Umbilical cord (tissue), 2 donors: ENCODE data around the gene NRP1. TPM values are rescaled to one million over a fixed set of nuclear protein-coding genes. Genes with fewer than 3 reads are reported as not detected.
"Not testable (repeated sequence)": the region's sequence is repeated elsewhere in the genome, so short reads cannot be mapped to it uniquely, and the experiment has no call there.

ENCODE experiments used
- DNase-seq: peaks from one replicate; pipeline ENCODE4 v3.0.0-alpha.2; 2015; ENCODE audit warnings: low spot score
- total RNA-seq: library from RNA; depleted of rRNA; stranded (reverse); fragments of >200 nt; gene quantifications from one replicate; pipeline ENCODE4 v1.2.3, GENCODE V29; 2014; ENCODE audit warnings: low replicate concordance; ENCODE audit not compliant: insufficient read depth

The NRP1 gene
- total RNA-seq, 1 donor from 2014 or later: 73.7 TPM

DNA sequence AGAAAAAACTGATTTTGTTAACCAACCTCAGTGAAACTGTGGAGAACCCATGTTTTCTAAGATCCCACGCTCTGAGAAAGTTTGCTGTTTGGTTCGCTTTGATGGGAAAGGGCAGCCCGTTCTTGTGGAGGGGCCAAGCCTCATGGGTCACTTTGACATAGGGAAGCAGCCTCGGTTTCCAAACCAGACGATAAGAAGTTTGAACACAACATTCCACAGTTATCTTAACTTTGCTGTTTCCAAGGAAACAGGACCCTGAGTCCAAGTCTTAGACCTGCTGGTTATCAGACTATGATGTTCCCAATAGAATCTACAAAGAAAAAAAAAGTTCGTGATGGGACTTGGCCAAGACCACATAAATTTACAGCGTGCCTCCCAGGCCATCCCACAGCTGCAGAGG, 182.3 kb downstream of the NRP1 start:
- DNase-seq: no peak

DNA sequence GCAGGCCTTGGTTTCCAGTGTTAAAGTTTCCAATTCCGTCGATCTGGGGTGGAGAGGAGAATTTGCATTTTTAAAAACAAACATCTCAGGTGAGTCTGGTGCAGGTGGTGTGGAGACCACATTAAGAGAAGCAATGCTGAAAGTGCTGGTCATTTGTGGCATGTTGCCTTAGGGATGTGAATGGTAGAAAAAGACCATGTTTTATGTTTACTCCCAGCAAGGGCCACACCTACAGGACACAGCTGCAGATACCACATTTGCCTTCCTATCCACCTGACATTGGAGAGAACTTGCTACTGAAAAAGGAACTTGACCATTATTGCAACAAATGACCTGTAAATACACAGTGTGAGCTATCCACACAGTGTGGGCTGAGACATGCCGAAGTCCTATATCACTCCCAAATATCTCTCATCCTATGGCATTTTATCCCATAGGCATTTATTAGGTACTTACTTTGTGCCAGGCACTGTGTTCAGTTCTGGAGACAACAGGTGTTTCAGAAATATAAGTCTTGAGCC, 183.1 kb downstream of the NRP1 start:
- no peak for DNase-seq

DNA sequence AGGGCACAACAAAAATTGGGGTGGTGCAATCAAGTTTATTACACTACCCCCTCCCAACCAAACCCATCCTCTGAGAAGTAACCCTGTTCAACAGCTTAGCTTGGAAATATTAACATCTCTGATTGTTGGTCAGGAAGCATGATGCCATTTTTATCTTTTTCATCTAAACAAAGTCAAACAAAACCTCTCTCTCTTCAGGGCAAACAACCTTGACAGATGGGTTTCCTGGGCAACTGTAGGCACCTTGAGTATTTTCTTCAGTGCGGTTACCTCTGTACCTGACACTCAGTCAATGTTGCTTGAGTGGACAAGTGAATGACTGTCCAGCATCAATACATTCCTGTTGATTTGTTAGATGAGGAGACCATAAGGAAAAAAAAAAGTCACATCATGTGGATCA, 183.6 kb downstream of the NRP1 start:
- no peak for DNase-seq

DNA sequence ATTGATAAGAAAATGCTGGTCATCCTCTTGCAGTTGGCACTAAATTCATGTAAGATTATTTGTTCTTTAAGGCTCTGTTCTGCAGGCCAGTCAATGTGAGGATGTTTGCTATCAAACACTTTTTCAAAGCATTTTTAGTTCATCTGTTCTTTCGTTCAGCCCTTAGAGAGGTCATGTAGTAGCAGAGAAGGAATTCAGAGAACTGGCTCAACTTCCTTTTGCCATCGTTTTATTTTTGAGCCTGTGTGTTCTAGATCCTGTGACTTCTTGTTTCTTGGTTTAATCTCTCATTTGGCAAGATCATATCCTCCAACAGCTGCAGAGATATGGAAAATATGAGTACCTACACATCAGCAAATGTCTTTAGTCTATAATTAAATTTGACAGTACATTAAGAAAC, 184.3 kb downstream of the NRP1 start:
- peak; percentile 43 for DNase-seq

DNA sequence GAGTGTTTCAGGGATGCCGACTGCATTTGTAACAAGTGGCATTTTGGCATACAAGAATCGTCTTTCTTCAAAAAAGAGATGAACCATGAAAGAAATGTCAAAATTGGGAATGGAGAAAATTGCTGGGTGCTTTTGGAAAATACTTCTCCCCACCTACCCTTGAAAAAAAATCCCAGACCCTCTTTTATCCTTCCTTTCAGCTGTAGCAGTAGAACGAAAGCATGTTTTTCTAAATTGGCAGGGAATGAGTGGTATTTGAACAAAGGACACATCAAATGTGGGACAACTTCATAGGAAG, 187.5 kb downstream of the NRP1 start:
- DNase-seq: no peak

DNA sequence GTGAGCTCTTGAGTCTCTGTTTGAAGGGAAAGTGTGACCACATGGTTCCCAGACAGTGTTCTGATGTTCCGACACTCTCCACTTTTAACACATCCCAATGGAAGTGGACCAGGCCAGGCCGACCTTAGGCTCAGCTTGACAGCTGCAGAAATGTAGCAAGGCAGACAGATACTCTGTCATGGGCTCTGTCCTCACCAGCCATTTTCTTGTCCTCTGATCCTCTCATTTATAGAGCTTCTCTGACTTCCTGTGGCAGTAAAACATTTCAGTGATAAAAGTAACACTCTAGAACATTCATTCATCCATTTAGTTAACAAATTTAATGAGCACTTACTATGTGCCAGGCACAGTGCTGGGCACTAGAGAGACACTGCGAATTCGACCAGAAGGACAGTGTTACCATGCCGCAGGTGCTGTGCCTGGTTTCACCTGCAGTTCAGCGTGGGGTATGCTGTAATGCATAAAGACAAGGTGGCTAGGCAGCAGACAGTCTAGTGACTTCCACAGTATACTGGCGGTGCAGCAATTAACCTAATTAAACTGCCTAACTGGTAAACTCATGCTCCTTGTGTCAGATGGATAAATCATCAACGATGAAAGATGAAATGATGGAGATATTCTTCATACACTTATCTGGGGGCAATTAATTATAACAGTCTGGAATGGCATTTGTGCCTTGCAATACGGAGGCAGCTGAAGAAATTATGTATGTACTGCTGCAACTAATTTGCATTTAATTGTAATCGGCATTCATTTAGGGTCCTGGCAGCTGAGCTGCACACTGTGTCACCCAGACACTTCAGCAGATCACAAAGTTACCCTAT, 188.1 kb downstream of the NRP1 start:
- DNase-seq: no peak

DNA sequence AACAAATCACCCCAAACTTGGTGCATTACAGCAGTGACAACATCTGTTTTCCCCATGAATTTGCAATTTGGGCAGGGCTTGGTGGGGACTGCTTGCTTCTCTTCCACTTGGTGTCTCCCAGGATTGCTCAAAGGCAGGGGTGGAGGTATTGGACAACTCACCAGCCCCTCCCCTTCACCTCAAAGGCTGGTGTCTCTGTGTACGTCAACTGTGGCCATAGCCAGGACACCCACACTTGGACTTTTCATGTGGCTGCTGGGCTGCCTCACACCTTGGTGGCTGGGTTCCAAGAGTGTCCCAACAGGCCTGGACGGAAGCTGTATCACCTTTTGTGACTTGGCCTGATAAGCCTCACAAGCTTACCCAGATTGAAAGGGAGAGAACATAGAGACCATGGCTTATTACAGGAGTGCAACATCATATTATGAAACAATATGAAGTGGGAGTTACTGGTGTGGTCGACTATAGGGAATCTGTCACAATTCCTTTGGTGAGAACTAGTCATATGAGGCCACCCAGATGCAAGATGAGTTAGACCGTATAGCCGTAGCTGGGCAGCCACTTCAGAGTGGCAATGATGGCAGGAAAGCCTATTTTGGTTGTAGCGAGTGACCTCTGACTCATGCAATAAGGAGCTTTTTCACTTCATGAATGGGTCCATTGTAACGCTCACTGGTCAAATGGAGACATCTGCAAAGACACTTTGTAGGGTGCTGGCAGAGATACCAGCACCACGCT, 188.8 kb downstream of the NRP1 start:
- no peak for DNase-seq

DNA sequence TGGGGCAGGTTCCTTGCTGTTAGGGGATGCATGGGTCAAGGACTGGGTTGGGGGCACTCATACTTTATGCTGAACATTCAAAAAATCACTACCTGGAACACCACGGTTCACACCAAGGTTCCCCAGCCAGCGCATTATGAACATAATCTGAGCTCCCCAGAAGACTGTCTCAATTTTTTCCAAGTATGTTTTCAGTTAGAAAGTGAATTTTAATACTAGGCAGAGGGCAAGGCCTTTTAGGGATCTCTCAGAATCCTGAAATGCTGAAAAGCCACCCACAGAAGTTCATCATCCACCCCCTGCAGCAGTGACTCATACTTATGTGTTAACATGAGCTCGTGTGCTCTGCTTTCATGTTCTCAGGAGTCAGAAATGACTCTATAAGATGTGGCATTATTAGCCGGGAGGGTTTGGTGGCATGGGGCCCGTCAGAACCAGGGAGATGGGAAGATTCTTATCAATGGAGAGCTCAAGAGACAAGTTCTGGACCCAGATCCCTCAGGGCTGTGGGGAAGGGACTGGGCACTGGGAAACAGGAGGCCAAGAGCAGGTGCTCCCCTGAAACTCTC, 191.2 kb downstream of the NRP1 start:
- DNase-seq: peak; percentile 51

DNA sequence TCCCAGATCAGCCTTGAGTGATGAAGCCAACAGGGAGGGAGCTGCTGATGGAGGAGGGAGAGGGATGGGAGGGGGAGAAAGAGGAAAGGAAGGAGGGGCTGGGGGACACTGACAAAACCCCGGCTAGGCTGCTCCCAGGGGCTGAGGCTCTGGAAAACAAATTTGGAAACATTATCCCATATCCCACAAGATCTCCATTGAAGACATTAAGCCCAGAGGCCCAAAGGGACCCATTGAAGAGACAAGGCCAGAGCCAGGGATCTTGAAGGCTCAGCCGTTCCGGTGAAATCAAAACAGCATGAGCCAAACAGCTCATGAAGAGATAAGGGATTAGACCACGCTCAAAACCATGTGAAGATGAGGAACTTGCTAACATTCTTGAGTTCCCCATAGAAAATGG, 192.2 kb downstream of the NRP1 start:
- peak; percentile 85 for DNase-seq

DNA sequence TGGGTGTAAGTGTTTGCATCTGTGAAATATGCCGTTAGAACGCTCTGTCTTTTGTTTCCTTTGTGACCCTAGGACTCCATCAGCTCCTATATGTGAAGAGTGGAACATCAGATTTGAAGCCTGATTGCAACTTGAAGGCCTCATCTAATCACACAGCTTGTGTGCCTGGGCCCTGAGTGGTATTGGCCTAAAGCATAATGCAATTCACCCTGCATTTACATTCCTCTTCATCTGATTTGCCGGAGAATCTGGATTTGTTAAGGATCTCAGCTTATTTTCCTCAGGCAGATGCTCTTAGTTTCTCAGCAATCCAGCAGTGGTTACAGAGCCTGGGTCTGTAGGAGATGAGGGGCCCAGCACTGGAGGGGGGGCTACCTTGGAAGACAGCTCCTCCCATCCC, 193.2 kb downstream of the NRP1 start:
- DNase-seq: no peak

DNA sequence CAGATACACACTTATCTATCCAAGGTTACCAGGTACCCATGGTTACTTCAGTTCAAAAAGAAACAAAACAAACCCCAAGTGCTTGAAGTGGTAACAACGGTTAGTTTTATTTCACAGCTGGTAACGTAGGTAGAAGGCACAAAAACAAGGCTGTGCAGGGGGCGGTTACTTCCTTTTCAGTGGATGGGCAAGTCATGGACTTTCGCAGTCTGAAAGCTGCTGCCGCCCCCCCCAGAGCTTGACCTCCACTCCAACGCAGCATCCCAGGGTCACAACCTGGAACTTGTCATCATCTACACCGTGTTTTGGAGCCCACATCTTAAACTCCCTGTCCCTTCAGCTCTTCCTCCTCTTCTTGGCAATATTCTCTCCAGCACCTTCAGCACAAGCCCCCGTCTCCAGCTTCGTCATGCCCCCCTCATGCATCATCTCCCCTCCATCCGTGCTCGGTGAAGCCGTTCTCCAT, 195.3 kb downstream of the NRP1 start:
- DNase-seq: no peak

DNA sequence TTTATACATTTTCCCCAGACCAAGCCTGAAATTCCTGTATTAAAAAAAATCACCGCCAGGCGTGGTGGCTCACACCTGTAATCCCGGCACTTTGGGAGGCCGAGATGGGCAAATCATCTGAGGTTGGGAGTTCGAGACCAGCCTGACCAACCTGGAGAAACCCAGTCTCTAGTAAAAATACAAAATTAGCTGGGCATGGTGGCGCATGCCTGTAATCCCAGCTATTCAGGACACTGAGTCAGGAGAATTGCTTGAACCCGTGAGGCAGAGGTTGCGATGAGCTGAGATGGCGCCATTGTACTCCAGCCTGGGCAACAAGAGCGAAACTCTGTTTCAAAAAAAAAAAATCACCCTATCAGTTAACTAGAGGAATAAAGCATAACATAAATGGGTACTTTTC, 195.8 kb downstream of the NRP1 start:
- not testable (repeated sequence) for DNase-seq

DNA sequence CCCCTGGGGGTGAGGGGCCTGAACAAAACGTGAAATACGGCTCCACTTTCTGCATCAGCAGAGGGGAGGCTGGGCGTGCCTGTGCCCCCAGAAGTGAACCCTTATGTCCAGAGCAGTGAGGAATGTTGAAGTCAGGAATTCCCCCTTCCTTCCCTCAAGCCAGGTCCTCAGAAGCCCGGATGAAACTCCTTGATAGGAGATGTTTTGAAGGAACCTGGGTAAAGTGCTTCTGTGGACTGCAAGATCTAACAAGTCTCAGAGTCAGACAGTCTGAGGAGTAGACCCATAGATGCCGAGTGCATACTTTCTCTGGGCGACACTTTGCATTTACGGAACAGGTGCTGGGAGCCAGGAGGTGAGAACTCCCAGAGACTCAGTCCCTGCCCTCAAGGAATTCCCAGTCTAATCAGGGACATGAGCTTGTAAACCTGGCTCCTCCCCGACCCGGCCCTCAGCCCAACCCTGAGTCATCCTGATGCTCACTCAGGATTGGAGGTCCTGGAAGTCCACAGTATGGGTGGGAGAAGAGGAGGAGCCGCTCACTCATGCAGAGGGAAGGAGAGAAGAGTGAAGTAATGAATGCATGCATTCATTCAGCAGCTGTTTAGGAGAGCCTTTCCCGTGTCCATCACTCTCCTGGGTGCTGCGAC, 197.0 kb downstream of the NRP1 start:
- DNase-seq: no peak

DNA sequence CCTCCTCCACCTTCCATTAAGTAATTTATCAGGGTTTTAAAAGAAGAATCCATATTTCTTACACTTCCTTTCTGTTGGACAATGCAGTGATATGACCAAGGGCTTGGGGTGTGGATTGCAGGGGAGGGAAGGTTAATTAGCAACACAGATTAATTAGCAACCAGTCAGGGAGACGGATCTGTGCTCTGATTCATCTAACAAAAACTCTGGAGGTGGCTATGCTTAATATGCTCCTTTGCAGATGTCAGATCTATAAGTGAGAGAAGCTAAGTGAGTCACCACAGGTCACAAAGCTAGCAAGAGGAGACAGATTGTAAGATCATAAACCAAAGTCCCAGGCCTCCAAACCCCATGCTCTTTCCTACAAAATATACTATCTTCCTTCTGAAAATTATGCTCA, 197.7 kb downstream of the NRP1 start:
- no peak for DNase-seq

DNA sequence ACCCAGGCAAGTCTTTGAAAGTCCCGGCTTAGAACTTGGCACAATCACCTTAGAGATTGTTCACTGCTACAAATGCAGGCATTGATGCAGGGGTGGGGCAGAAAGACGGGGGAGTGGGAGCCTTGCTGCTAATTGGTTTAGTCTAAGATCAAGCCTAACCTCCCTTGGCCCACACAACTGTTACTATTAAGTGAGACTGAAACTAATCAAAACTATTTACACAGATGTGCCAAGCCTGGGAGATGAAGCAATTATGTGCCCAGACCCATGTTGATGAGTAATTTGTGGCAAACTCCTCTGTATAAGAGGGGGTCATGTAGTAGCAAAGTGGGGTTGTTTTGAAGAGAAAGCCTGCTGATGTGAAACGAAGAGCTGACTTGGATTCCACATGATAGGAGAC, 198.2 kb downstream of the NRP1 start:
- DNase-seq: no peak

DNA sequence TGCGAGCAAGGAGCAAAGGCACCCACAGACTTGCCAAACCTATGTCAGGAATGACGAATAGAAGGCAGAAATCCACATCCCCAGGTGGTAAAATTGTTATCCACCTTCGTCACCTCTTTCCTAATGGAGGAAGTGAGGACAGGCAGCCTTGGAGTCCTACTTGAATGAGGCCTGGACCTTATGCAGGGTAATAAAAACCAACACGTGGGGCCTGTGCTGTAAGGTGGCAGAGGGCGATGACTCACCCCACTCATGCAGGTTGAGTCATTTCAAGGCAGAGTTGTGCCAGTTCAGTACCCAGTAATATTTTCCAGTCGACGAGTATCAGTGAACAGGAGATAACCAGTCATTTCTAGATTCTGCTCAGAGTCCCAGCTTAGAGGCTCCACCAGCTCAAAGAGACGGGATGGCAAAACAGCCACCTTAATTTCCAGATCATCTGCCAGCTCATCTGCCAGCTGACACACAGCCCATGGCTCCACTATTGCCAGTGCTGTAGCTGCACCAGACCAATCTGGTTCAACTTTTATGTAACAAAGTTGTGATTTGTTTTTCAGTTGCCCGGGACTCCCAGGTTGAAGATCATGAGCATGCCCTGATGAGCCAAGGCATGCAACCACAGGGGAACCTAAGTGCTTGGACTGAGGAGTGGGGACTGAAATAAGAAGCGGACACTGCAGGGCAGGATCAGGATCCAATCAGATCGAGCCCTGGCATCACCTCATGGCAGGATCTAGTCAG, 200.3 kb downstream of the NRP1 start:
- no peak for DNase-seq

DNA sequence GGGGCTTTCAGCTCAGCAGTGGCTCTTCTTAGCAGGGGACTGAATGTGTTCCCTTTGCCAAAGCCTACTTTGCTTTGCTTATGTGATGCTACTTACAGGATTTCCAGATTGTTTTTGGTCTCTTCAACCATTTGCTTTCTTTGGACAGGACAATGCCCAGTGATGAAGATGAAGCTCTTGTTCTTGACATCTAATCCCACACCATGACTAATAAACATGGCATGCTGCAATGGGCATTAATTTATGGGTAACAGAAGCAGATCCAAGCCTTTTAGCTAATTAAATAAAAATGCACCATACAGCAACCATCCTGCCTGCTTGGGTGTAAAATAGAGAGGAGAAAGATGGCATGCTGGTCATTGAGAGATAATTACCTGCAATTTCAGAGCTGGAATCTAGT, 200.9 kb downstream of the NRP1 start:
- no peak for DNase-seq

DNA sequence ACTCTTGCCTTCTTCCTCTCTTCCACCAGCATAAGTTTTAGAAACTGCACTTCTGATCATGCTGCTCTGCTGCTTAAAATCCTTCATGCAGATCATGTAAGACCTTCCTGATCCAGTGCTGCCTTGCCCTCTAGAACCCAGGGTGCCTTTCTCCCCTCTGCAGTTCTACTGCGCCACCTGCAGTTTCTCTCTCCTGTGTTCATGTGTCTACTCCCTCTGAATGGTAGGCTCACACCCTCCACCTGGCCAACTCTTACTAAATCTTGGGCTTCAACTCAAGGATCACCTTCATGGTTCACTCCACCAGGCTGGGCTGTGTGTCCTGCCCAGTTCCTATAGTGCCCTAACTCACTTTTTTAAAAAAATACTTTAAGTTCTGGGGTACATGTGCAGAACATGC, 201.8 kb downstream of the NRP1 start:
- DNase-seq: no peak

DNA sequence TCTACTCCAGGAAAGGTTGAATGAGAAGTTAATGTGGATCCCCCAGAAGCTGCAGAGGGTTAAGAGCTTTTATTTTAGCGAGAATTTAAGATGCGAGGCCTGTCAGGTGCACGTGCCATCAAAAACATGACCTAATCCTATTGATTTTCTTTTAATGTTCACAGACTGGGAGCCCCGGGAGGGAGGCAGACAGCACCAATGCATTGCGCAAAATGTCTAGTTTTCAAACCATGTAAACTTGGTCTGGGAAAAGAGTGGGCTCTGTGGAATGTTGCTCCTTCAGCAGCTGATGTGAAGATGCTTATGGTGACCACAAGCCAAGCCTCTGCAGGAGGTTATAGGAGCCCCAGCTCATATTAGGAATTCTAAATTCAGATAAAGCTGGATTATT, 204.5 kb downstream of the NRP1 start:
- DNase-seq: no peak

DNA sequence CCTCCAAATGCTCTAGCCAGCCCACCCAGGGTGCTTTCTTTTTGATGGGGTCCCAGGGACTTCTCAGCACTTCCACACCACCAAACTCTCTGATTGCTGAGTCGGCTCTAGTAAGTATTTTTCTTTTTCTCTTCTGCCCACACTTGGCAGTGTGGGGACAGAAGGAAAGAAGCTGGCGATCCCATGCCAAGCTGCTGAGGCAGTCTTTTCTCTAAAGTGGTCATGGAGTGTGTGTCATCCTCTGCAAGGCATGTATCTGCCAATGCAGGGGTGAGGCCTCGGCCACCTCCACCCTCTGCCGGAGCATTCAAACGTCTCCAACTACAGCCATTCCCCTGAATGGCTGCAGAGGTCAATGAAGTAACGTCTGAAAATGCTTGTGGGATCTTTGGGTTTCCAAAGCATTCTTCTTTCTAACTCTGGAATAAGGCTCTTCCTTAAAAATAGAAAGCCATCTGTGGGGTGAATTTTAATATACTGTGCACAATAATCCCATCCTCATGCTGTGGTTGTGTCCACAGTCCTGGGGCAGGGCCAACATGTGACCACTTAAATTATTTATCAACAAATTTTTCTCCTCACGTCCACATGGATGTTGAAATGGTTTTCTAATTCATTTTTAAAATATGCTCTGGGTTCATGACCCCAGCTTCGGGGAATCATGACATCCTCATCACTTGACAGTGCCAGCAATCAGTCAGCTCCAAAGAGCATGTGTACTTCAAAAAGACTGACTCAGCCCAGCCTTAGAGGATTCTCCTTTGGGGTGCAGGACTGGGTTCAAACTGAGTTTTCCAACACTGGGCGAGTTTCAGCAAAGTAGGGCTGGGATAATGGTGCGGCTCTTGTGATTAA, 205.1 kb downstream of the NRP1 start:
- DNase-seq: no peak

DNA sequence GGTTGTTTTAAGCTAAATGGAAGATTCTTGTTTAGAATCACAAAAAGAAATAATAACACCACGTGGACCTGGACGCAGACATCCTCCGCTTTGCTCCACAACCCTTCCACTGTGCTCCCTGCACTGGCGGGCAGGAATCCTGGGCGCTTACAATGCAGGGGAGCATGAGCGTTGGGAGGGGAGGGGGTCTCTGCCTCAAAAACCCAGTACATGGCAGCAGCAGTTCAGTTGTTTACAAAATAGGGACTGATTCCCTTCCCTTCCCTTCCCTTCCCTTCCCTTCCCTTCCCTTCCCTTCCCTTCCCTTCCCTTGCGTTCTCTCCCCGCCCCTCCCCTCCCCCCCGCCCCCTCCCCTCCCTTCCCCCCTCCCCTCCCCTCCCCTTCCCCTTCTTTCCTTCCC, 206.8 kb downstream of the NRP1 start:
- DNase-seq: no peak
